HG02588 (cell line): ENCODE results near the gene CCT4.
"Not testable (repeated sequence)": the region's sequence is repeated elsewhere in the genome, so short reads cannot be mapped to it uniquely, and the experiment has no call there.

Source experiments
- ATAC-seq: cut with Tn5 transposase; IDR thresholded peaks from one replicate; pipeline ENCODE4 v1.9.1; 2021; ENCODE audit warnings: mild to moderate bottlenecking, moderate library complexity; ENCODE audit not compliant: unreplicated experiment

The CCT4 gene, protein sequence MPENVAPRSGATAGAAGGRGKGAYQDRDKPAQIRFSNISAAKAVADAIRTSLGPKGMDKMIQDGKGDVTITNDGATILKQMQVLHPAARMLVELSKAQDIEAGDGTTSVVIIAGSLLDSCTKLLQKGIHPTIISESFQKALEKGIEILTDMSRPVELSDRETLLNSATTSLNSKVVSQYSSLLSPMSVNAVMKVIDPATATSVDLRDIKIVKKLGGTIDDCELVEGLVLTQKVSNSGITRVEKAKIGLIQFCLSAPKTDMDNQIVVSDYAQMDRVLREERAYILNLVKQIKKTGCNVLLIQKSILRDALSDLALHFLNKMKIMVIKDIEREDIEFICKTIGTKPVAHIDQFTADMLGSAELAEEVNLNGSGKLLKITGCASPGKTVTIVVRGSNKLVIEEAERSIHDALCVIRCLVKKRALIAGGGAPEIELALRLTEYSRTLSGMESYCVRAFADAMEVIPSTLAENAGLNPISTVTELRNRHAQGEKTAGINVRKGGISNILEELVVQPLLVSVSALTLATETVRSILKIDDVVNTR

DNA sequence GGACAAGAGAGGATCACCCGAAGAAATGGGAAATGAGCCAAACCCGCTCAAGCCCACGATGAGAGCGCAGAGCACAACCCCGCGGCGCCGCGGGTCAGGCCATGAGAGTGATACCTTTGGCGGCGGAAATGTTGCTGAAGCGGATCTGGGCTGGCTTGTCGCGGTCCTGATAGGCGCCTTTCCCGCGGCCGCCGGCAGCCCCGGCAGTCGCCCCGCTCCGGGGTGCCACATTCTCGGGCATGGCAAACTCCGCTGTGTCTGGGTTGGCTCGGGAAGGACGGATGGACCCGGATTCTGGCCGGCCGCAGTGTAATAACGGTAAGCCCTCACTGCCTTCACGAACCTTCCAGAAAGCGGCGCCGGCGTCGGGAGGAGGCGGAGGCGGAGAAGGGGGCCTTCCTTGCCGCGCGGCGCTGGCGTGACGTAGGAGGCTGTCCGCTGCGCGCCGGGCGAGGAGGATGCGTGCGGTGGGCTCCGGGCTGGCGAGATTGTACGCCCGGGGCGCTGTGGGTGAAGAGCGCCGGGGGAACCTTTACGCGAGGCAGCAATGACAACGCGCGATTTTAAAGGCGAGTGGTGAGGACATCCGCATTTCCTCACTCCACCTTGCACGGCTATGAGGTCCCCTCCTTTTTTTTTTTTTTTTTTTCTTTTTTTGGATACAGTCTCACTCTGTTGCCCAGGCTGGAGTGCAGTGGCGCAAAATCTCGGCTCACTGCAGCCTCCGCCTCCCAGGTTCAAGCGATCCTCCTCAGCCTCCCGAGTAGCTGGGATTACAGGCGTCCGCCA lies at the start of gene CCT4:
Gene CCT4 (minus strand): TSS at position 390 of the 789 bp plus-strand sequence. CDS start 149 bp downstream, at position 241.
- peak; percentile 78 for ATAC-seq

DNA sequence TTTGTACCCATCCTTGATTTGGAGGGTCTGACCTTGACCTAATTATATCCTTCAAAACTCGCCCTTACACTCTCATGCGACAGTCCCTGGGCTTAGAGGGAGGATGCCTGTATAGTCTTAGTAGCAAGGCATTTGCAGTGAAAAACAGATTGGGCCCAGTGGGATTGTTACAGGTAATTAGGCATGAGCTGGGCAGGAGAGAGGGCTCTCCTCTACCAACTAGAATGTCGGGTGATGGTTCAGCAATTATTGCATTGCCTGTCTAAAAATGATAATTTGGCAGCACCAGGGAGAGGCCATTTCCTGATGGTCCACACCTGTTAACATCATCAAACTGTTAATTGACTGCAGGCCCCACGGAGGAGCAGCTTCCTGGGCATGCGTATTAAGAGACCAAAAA lies 49.4 kb upstream of the CCT4 start:
- no peak for ATAC-seq

DNA sequence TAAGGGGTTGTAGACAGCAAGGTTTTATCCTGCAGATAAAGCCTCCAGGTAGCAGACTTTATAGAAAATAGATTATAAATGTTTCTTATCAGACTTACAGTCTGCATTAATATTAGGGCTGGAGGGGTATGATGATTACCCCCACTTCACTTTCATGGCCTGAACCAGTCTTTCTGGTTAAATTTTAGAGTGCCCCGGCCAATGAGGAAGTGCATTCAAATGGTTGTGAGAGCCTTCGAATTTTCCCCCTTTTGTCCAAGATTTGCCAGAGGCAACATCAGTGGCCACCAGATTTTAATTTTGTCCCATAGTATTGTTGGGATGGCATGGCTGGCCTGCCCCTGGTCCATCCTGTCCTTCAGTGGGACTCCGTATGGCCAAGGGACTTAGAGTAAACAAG lies 48.6 kb upstream of the CCT4 start:
- no peak for ATAC-seq

DNA sequence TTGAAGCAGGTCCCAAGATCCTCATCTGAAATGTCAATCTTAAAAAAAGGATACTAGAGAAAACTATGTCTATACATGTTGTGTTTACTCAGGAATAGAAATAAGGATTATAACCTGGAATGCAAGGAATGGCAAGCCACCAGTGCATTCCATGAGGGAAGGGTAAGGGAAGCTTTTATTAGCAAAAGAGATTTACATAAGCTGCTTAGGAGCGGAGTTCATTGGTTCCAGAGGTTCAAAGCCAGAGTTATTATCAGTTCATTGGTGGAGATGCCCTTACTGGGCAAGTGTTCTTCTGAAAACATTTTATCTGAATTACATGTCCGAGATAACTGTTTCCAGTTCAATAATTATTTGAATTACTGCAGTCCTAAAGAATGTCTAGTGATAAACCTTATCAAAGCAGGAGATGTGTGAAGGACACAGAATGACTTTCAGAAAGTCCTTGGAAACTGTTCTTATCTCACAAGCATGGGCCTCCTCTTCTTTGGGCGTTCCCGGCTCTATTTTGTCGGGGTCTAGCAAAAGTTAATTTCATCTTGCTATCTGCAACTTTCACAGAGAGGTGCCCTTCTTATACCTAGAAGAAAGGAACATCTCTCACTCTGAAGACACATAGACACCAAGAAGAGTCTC lies 40.5 kb upstream of the CCT4 start:
- no peak for ATAC-seq

DNA sequence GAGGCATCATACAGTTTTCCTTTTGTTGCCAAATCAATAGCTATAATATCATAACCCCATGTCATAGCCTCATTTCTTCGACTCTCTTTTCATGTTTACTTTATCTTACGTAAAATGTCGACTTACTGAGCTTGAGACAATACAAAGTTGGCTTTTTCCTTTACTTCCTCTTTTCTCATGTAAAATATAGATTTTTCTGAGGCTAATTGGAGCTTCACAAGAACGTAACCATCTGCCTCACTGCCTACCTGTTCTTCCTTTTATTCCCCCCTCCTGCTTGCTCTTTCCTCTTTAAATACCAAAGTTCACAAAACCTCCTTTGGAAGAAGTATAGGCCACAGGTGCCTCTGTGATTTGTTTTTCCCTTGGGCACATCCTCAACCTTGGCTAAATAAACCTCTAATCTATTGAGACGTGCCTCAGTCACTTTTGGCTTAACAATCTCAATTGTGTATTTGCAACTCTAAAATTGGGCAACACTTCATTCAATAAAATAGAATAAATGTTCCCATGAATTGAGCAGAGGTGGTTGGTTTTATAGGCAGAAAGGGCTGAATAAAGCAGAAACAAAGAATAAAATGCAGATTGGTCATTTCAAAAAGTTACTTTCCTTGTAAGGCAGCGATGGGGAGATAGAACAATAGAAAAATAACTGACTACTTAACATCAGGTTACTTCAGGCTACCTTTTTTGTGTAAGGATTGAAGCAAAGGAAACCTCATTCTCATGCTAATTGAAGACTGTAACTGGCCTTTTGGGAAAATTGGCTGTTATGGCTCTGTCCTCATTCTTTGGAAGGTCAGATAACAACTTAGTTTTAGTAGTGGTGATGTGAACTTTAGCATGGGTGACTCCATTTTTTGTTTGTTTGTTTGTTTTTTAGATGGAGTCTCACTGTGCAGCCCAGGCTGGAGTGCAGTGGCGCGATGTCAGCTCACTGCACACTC lies 38.3 kb upstream of the CCT4 start:
- no peak for ATAC-seq

DNA sequence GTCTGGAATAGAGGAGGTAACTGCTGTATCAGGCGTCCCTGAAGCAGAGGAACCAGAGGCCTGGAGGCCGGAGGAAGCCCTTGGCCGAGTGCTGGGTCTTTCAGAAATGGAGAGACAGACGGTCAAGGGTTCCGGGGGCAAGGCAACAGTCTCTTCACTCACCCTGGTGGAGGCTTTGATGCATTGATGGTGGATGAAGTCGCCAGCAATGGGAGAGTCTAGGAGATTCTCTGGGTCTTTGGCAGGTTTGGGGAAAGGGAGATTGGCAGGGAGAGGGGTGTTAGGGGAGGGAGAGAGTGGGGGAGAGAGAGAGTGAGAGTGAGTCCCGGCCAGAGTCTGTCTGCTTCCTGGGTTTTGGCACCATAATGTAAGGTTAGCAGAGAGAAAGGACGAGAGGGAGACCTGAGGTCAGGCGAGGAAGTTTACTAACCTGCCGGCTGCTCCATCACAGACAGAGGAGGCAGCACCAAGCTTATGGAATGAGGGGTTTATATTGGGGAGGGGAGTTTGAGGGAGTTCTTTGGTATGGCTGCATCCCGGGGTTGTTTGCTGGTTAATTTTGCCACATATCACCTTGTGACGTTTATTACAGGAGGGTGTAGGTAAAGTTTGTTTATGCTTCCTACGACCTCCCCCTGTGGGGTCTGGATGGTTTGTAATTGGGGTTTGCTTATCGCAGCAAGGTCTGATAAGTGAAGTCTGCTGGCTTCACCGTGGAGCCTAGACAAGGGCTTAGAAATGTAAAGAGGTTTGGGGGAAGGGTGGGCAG lies 36.6 kb upstream of the CCT4 start:
- ATAC-seq = no peak

DNA sequence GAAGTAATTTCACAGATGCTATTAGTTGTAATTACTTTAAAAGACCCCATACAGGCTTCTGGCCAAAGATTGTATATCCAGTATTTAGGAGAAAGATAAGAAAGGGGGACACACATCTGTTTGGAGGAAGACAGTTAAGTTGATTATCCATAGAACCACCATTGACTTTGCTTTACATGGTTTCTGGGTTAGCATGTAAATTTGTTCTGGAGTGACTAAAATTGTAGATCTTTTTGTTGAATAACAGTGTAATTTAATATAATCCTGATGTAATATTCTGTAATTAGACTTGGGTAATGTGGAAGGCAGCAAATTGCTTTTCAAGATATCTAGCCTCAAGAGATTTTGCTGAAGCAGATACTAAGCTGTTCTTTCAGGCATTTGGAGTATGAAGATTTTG lies 34.3 kb upstream of the CCT4 start:
- no peak for ATAC-seq

DNA sequence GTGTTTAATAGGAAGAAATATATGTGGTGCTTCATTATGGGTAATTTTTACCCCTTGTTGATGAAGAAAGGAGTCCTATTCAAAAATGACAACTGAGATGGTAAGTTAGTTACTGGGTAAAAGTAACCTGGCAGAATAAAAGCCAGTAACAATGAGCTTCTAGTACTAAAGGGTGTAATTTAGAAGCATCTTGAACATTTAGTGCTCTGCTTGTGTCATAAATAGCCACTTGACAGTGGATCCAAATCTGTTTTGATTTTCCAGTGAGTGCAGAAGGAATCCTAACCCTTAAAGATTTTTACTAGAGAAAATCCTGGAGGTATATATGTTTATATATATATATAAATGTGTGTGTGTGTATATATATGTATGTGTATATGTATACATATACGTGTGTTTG lies 32.1 kb upstream of the CCT4 start:
- ATAC-seq = no peak

DNA sequence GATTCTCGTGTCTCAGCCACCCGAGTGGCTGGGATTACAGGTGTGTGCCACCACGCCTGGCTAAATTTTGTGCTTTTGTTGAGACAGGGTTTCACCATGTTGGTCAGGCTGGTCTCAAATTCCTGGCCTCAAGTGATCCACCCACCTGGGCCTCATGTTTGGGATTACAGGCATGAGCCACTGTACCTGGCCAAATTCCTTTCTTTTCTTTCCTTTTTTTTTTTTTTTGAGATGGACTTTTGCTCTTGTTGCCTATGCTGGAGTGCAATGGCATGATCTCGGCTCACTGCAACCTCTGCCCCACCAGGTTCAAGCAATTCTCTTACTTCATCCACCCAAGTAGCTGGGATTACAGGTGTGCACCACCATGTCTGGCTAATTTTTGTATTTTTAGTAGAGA lies 26.3 kb upstream of the CCT4 start:
- ATAC-seq = not testable (repeated sequence)

DNA sequence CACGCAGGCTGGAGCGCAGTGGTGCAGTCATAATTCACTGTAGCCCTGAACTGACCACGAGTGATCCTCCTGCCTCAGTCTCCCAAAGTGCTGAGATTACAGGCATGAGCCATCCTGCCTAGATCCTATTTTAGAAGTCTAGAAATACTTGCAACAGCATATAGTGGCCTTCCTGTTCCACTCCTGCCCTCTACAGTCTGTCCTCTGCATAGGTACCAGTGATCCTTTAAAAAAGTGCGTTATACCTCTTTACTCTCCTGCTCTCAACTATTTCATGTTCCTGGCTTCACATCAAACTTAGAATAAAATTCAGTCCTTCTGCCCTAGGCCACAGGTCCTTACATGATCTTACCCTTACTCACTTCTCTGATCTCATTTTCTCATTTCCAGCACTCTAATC lies 23.1 kb upstream of the CCT4 start:
- no peak for ATAC-seq

DNA sequence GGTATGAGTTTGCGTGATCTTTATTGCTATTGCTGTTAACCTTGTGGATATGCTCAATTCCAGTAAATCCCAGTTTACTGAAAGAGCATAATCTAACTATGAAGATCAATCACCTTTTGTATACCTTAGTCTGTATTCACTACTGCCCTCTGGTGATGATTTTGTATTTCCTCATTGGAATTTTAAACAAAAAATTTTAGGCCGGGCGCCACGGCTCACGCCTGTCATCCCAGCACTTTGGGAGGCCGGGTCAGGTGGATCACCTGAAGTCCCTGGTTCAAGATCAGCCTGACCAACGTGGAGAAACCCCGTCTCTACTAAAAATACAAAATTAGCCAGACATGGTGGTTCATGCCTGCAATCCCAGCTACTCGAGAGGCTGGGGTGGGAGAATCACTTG lies 22.1 kb upstream of the CCT4 start:
- ATAC-seq = no peak

DNA sequence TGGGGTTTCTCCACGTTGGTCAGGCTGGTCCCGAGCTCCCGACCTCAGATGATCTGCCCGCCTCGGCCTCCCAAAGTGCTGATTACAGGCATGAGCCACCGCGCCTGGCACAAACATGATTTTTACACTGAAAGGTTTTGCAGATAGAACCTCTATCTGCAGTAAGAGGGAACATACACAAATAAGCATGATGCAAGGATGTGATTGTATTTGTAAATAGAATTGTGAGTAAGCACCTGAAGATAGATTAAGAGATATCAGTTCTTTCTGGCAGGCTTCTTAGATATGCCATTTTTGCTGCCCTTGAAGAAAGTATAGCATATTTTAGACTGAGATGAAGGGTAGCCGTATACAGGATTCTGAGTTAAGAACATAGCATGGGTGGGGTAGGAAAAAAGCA lies 20.7 kb upstream of the CCT4 start:
- ATAC-seq = no peak

DNA sequence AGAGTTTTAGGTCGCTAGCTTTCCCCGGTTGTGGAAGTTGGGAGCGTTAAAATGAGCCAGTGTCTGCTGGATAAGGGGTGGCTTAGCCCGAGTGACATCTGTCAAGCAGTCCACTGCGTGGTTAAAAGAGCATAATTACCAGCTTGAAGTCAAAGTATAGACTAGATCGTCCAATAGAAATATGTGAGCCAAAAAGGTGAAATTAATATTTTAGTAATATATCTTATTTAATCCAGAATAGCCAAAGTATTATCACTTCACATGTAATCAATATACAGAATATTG lies 17.7 kb upstream of the CCT4 start:
- no peak for ATAC-seq

DNA sequence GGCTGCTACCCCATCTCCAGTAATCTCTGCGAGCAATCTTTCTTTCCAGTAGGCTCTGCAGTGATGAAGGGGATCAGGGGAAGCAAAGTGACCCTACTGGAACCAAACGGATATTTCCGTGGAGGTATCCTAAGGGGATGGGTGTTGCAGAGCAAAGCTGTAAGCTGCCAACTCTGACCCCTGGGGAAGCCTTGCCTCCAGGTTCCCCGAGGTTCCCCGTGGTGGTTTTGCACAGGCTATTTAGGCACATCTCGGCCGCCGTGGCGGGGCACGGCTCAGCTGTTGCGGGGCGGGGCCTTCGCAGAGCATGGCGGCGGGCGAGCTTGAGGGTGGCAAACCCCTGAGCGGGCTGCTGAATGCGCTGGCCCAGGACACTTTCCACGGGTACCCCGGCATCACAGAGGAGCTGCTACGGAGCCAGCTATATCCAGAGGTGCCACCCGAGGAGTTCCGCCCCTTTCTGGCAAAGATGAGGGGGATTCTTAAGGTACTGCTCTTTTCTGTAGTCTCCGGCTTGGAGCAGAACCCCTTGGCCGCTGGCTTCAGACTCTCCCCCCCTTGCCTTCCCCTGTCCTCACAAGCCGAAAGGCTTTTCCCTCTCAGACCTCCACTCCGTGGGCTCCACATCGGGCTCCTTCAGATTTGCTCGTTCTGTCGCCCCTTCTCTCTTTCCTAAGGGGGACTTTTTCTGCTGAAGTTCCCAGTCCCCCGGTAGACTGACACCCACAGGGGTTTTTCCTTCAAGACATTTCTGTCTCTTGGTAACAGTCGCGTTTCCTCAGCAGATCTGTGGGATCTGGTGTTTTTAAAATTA lies 17.1 kb upstream of the CCT4 start, which contains the start of gene COMMD1:
Gene COMMD1 (plus strand): TSS at position 303 of the 814 bp plus-strand sequence. CDS start 5 bp downstream, at position 308.
- peak; percentile 99 for ATAC-seq

DNA sequence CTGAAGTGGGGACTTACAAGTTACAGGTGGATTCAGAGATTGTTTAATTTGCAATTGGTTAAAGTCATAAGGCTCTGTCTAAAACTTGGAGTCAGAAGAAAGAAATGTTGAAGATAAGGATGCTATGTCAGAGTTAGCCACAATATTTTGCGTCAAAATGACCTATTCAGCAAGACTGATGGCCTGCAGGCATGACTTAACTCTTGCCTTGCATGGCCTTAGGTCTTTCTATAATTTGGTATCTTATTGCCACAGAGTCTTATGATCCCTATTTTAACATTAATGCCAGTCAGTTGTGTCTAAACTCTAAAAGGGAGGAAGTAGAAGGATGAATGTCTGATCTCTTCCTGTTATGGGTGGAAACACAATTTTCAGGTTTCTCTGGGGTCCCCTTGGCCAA lies 11.8 kb upstream of the CCT4 start:
- no peak for ATAC-seq

DNA sequence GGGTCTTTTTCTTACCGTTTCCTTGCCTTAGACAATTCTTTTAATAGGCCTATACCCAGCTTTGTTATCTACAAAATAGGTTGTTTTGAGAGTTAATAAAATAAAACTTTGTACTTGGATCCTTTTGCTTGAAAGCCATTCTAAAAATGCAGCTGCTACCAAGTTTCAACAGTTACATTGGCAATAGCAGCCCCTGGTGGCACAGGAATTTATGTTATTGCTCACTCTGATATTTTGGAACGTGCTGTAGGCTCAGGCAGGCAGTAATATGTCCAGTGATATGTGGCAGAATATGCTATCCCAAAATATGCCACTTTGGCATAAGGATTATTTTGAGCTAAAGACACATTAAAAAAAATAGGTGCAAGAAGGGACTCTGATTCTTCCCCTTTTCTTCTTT lies 10.4 kb upstream of the CCT4 start:
- ATAC-seq = no peak

DNA sequence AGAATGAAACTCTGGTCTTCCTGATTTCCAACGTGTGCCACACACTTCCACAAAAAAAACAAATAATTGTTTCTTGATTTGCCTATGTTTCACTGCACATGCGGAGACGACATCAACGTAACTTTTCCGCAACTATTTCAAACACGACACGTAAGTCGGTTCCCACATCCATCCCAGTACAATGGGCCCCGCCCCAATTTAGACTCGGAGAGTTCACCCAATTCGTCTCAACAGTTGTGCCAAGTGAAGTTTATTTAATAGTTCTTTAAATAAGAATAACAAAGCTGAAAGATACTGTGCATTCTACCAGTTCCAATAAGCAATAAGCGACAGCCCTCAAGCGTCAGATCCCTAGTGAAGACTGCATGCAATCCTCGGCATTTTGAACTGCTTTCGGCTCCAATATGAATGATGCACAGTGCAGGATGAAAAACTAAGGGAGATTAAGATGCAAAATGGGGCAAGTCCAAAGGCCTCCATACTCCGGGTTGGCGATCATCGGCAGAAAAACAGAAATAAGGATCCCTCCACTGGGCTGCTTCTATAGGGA lies 664 bp downstream of the CCT4 start:
- no peak for ATAC-seq

DNA sequence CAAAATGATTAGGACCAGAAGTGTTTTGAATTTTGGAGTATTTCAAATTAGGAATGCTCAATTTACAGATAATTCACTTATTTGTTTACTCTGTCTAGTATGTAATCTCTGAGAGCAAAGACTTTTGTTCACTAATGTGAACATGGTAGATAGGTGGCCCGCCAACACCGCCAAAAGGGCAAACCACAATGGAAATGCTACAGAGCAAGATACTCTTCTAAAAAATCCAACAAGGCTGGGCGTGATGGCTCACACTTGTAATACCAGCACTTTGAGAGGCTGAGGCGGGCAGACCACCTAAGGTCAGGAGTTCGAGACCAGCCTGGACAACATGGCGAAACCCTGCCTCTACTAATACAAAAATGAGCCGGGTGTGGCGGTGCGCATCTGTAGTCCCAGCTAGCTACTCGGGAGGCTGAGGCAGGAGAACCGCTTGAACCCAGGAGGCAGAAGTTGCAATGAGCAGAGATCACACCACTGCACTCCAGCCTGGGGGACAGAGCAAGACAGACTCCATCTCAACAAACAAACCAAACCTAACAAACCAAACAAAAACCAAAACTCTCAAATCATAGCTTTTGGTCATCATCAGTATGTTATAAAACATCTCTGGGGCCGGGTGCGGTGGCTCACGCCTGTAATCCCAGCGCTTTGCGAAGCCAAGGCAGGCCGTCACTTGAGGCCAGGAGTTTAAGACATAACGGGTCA lies 2.4 kb downstream of the CCT4 start:
- ATAC-seq = no peak
